PFSK-1 (cell line): ENCODE measurements around the gene GUCY1A1.

Experiments
- POLR2AphosphoS5 ChIP-seq: IDR thresholded peaks from 2 replicates; pipeline ENCODE4 v1.6.1; 2012; ENCODE audit warnings: low read depth, mild to moderate bottlenecking, control low read depth, low read length, moderate library complexity
- SIN3A ChIP-seq: IDR thresholded peaks from 2 replicates; pipeline ENCODE4 v1.6.1; 2012; ENCODE audit warnings: mild to moderate bottlenecking, low read length, moderate library complexity, borderline replicate concordance; ENCODE audit not compliant: insufficient read depth
- TAF1 ChIP-seq: IDR thresholded peaks from 2 replicates; pipeline ENCODE4 v1.6.1; 2012; ENCODE audit warnings: low read length, control low read depth, borderline replicate concordance; ENCODE audit not compliant: insufficient read depth
- TF ChIP-seq, protein P1 (sequence below), 2 experiments: IDR thresholded peaks; 2 replicates each; pipeline versions ENCODE4 v1.6.1 to v1.8.0; 2011 to 2012; ENCODE audit warnings: low read depth in 2 of 2, low read length in 2 of 2, control low read depth in 1 of 2, inconsistent platforms in 1 of 2, mild to moderate bottlenecking in 1 of 2, moderate library complexity in 1 of 2; ENCODE audit not compliant: insufficient read depth in 1 of 2

DNA sequence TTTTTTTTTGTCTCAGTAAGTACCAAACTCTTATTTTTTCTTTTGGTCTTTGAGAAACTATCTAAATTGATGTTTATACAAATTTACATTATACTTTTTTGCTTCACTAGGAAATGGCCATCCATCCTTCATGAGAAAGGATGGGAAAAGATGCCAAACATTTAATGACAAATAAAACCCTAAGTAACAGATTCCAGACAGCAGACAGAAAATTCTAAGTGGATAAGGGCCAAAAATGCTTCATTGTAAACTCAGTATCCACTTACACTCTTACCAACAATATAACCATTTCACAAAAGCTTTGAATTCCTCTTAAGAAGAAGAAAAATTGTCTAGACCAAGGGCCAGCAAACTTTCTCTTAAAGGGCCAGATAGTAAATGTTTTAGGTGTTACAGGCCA is 95.7 kb downstream of the GUCY1A1 start:
- TF ChIP-seq, protein P1, sequence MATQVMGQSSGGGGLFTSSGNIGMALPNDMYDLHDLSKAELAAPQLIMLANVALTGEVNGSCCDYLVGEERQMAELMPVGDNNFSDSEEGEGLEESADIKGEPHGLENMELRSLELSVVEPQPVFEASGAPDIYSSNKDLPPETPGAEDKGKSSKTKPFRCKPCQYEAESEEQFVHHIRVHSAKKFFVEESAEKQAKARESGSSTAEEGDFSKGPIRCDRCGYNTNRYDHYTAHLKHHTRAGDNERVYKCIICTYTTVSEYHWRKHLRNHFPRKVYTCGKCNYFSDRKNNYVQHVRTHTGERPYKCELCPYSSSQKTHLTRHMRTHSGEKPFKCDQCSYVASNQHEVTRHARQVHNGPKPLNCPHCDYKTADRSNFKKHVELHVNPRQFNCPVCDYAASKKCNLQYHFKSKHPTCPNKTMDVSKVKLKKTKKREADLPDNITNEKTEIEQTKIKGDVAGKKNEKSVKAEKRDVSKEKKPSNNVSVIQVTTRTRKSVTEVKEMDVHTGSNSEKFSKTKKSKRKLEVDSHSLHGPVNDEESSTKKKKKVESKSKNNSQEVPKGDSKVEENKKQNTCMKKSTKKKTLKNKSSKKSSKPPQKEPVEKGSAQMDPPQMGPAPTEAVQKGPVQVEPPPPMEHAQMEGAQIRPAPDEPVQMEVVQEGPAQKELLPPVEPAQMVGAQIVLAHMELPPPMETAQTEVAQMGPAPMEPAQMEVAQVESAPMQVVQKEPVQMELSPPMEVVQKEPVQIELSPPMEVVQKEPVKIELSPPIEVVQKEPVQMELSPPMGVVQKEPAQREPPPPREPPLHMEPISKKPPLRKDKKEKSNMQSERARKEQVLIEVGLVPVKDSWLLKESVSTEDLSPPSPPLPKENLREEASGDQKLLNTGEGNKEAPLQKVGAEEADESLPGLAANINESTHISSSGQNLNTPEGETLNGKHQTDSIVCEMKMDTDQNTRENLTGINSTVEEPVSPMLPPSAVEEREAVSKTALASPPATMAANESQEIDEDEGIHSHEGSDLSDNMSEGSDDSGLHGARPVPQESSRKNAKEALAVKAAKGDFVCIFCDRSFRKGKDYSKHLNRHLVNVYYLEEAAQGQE (IDR thresholded peaks at IDR 0.05; ENCODE audit: insufficient read depth in 1 of 2, low read depth in 2 of 2, low read length in 2 of 2), result no peak
- TF ChIP-seq POLR2AphosphoS5 (no peak), SIN3A (no peak), TAF1 (no peak)
